ENCODE results near the gene RRP15.

- TF ChIP-seq CTCF (conservative IDR thresholded peaks at IDR 0.05; ENCODE audit: low read length): no peak
- TF ChIP-seq EZH2phosphoT487 (IDR thresholded peaks at IDR 0.05; ENCODE audit: borderline replicate concordance): no peak
Observed at GRCh38 chr1:218284377-218284916, 646 bp upstream of the RRP15 start.
